Osteoblast (primary cell): Measurements from ENCODE around the gene TAB2. TPM values are rescaled to one million over a fixed set of nuclear protein-coding genes. Genes with fewer than 3 reads are reported as not detected.

ENCODE experiments used
- DNase-seq: peaks from one replicate; pipeline ENCODE4 v3.0.0; 2011; ENCODE audit warnings: low spot score, mixed read lengths; ENCODE audit not compliant: insufficient read length; ENCODE audit errors: missing footprints
- H2AFZ ChIP-seq: 2 replicates; pipeline ENCODE4 v1.6.0; 2011; ENCODE audit warnings: mild to moderate bottlenecking, low read length
- H3K27ac ChIP-seq: 2 replicates; pipeline ENCODE4 v1.5.1; 2011; ENCODE audit warnings: mild to moderate bottlenecking, low read depth, low read length, moderate library complexity
- H3K27me3 ChIP-seq: 2 replicates; pipeline ENCODE4 v1.6.0; 2012; ENCODE audit warnings: mild to moderate bottlenecking, control low read depth, inconsistent platforms, low read length, moderate library complexity; ENCODE audit not compliant: insufficient read depth
- H3K36me3 ChIP-seq: 2 replicates; pipeline ENCODE4 v1.5.1; 2011; ENCODE audit warnings: mild to moderate bottlenecking, low read length, control low read depth, moderate library complexity; ENCODE audit not compliant: insufficient read depth
- H3K4me1 ChIP-seq: 2 replicates; pipeline ENCODE4 v1.5.1; 2011; ENCODE audit warnings: mild to moderate bottlenecking, low read length, control low read depth, moderate library complexity; ENCODE audit not compliant: insufficient read depth
- H3K4me2 ChIP-seq: 2 replicates; pipeline ENCODE4 v1.6.0; 2011; ENCODE audit warnings: mild to moderate bottlenecking, low read length; ENCODE audit not compliant: insufficient read depth
- H3K4me3 ChIP-seq: fragments of 200-600 bp; sonication (generic); 3 replicates; pipeline ENCODE4 v1.5.1; 2012; ENCODE audit warnings: mild to moderate bottlenecking, low read length, inconsistent platforms; ENCODE audit not compliant: insufficient read depth
- H3K79me2 ChIP-seq: 2 replicates; pipeline ENCODE4 v1.6.0; 2012; ENCODE audit warnings: mild to moderate bottlenecking, low read length, control low read depth, inconsistent platforms; ENCODE audit not compliant: insufficient read depth
- H3K9me3 ChIP-seq: 2 replicates; pipeline ENCODE4 v1.5.1; 2011; ENCODE audit warnings: low read depth, low read length, control low read depth
- H4K20me1 ChIP-seq: 2 replicates; pipeline ENCODE4 v1.6.0; 2012; ENCODE audit warnings: mild to moderate bottlenecking, low read length, control low read depth; ENCODE audit not compliant: insufficient read depth
- total RNA-seq: library from RNA; depleted of rRNA; stranded (reverse); fragments of >200 nt; gene quantifications from 2 replicates; pipeline ENCODE4 v1.2.3, GENCODE V29; 2012
- TF ChIP-seq, protein P1 (sequence below): IDR thresholded peaks from 2 replicates; pipeline ENCODE4 v1.5.1; 2011; ENCODE audit warnings: mild to moderate bottlenecking, low read depth, low read length, moderate library complexity; ENCODE audit errors: extremely low read depth

The TAB2 gene
- total RNA-seq, 1 donor: 28.2 TPM

DNA sequence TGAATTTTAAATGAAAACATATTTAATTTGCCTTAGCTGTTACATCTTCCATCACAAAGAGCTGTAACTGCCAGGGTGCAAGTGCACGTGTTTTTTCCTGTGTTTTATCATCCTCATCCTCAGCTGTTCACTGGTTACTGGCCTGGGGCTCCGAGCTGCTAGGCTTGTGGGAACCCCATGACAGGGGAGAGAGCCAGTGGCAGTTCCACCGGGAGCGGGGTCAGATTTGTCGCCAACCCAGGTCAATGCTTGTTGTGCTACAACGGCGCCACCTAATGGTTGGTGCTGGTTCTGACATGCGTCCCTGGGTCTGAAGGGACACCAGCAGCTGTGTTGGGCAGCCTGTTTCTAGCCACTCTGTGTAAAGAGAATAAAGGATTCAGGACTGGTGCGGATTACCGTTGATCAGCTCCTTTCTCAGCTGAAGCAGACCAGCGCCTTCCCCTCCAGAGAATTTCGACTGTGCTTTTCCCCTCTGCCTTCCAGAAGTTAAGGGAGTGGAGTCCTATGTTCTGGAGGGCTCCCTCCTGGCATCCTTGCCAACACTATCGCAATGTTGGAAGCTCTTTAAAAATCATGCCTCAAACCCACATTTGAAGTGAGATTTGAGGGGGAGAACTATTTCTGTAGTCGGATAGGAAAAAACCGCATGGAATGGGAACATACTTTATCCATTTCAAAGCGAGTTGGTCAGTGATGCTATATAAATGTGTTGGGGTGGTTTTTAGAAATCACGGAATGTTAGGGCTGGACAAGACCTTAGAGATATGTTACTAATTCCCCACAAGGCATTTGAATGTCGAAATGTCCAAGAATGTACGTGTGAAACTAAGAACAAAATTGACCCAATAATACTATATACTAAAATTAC lies 114.6 kb downstream of the TAB2 start:
- Histone ChIP-seq H3K27me3 (no peaks in the 10 kb centered on the region), H3K4me2 (peak overlapping the region; percentile 68), H4K20me1 (no peaks in the 10 kb centered on the region), H3K4me1 (peaks cover 16% of the 10 kb centered on the region), H3K79me2 (no peaks in the 10 kb centered on the region), H3K4me3 (peak overlapping the region; percentile 40), H3K27ac (peak overlapping the region; percentile 41), H2AFZ (peak overlapping the region; percentile 73), H3K36me3 (no peaks in the 10 kb centered on the region), H3K9me3 (no peaks in the 10 kb centered on the region)
- DNase-seq: peak; percentile 98
- TF ChIP-seq, protein P1, sequence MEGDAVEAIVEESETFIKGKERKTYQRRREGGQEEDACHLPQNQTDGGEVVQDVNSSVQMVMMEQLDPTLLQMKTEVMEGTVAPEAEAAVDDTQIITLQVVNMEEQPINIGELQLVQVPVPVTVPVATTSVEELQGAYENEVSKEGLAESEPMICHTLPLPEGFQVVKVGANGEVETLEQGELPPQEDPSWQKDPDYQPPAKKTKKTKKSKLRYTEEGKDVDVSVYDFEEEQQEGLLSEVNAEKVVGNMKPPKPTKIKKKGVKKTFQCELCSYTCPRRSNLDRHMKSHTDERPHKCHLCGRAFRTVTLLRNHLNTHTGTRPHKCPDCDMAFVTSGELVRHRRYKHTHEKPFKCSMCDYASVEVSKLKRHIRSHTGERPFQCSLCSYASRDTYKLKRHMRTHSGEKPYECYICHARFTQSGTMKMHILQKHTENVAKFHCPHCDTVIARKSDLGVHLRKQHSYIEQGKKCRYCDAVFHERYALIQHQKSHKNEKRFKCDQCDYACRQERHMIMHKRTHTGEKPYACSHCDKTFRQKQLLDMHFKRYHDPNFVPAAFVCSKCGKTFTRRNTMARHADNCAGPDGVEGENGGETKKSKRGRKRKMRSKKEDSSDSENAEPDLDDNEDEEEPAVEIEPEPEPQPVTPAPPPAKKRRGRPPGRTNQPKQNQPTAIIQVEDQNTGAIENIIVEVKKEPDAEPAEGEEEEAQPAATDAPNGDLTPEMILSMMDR: peak; percentile 93

DNA sequence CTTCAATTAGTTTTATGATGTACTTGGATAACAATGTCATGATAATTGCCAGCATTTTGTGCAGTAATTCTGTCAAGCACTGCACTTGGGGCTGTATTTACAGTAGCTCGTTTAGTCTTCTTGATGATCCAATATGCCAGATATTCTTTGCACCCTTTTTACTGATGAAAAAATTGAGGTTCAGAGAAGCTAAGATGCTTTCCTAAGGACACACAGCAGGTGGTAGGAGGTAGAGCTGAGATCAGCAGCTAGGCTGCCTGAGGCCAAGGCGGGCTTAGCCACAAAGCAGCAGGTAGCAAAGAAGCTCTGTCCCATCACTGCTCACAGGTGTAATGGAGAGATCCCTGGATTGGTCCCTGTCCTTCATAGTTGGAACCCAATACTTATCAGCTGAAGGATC lies 115.9 kb downstream of the TAB2 start:
- no peak overlapping the region for H3K27ac ChIP-seq
- peaks cover 16% of the 10 kb centered on the region for H3K4me1 ChIP-seq
- H3K4me3 ChIP-seq: no peak overlapping the region
- no peak for DNase-seq
- TF ChIP-seq, protein P1: no peak
- H3K36me3 ChIP-seq: no peaks in the 10 kb centered on the region
- H3K79me2 ChIP-seq: no peaks in the 10 kb centered on the region
- no peaks in the 10 kb centered on the region for H3K9me3 ChIP-seq
- no peaks in the 10 kb centered on the region for H3K27me3 ChIP-seq
- no peak overlapping the region for H3K4me2 ChIP-seq
- H4K20me1 ChIP-seq: no peaks in the 10 kb centered on the region
- no peak overlapping the region for H2AFZ ChIP-seq

DNA sequence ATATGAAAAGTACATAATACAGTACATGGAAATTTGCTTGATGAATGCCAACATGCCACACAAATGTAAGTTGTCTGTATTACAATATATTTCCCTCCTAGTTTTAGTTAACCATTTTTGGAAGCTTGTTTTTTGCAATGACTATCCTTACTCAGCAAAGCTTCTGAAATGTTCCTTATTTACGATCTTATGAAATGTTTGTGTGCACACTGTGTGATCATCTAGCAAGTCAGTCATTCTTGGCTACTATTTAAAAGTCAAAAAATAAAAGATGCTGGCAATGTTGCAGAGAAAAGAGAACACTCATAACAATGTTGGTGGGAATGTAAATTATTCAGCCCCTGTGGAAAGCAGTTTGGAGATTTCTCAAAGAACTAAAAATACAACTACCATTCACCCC lies 116.4 kb downstream of the TAB2 start:
- no peaks in the 10 kb centered on the region for H4K20me1 ChIP-seq
- no peaks in the 10 kb centered on the region for H3K36me3 ChIP-seq
- no peaks in the 10 kb centered on the region for H3K79me2 ChIP-seq
- H3K27me3 ChIP-seq: no peaks in the 10 kb centered on the region
- H3K4me1 ChIP-seq: peaks cover 16% of the 10 kb centered on the region
- H3K27ac ChIP-seq: no peak overlapping the region
- no peak overlapping the region for H2AFZ ChIP-seq
- H3K4me3 ChIP-seq: no peak overlapping the region
- DNase-seq: no peak
- TF ChIP-seq, protein P1: no peak
- no peaks in the 10 kb centered on the region for H3K9me3 ChIP-seq
- H3K4me2 ChIP-seq: no peak overlapping the region

DNA sequence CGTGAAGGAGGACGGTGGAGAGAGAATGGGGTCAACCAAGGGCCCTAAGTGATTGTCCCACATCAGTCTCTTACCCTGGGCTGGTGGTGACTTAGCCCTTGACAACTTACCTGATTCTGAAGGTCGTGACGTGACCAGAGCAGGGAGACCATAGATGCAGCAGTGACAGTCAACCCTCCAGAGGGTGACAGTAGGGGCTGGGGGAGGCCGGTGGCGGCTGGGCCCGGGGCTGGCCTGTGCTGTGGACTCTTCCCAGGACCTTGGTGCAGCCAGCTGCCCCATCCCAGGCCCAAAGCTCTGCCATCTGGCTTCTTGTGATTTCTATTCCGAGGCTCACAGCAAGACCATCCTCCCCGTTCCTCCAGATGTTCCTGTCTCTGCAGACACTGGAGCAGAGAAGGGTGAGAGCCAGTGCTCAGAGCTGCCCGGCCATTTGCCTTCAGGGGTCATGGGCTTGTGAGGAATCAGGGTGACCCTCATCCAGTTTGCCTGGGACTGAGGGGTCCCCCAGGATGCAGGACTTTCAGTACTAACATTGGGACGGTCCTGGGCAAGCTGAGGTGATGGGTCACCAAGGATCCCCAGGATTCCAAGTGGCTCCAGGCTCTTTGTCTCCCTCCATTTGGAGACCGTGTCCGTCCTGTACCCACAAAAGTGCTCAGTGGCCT lies 118.5 kb downstream of the TAB2 start:
- DNase-seq: no peak

More for the DNA sequence above, 118.5 kb downstream of the TAB2 start:
- Histone ChIP-seq H3K27ac (no peak overlapping the region), H3K4me2 (no peak overlapping the region), H3K27me3 (no peaks in the 10 kb centered on the region), H3K4me1 (peaks cover 16% of the 10 kb centered on the region), H3K9me3 (no peaks in the 10 kb centered on the region), H3K4me3 (no peak overlapping the region), H4K20me1 (no peaks in the 10 kb centered on the region), H3K79me2 (no peaks in the 10 kb centered on the region), H2AFZ (no peak overlapping the region), H3K36me3 (no peaks in the 10 kb centered on the region)
- TF ChIP-seq, protein P1: no peak
